HG03520 (cell line): ENCODE measurements around the gene IQCM.

Experiments
- ATAC-seq: cut with Tn5 transposase; IDR thresholded peaks from one replicate; pipeline ENCODE4 v1.9.1; 2021; ENCODE audit warnings: mild to moderate bottlenecking, moderate library complexity; ENCODE audit not compliant: unreplicated experiment

IQCM gene

GRCh38 chr4:149713031-149713430, 102.6 kb downstream of the IQCM start:
- ATAC-seq = no peak

GRCh38 chr4:149711593-149712365, 103.9 kb downstream of the IQCM start:
- no peak for ATAC-seq

- no peak for ATAC-seq
Observed at GRCh38 chr4:149709640-149710039, 106.0 kb downstream of the IQCM start.

- no peak for ATAC-seq
Observed at GRCh38 chr4:149708513-149709130, 107.0 kb downstream of the IQCM start.

- ATAC-seq = no peak
Observed at GRCh38 chr4:149707862-149708261, 107.8 kb downstream of the IQCM start.

GRCh38 chr4:149706942-149707341, 108.7 kb downstream of the IQCM start:
- ATAC-seq = no peak

GRCh38 chr4:149702414-149703293, 113.0 kb downstream of the IQCM start:
- ATAC-seq = peak; percentile 62

- no peak for ATAC-seq
Observed at GRCh38 chr4:149701435-149702156, 114.0 kb downstream of the IQCM start.

GRCh38 chr4:149700272-149700671, 115.4 kb downstream of the IQCM start:
- no peak for ATAC-seq

- ATAC-seq = no peak
Observed at GRCh38 chr4:149699642-149700041, 116.0 kb downstream of the IQCM start.

GRCh38 chr4:149690726-149691125, 124.9 kb downstream of the IQCM start:
- ATAC-seq = no peak

- no peak for ATAC-seq
Observed at GRCh38 chr4:149684516-149684915, 131.1 kb downstream of the IQCM start.

GRCh38 chr4:149676076-149676475, 139.6 kb downstream of the IQCM start:
- ATAC-seq = peak; percentile 97

GRCh38 chr4:149645790-149646189, 169.9 kb downstream of the IQCM start:
- ATAC-seq = no peak

GRCh38 chr4:149638073-149638472, 177.6 kb downstream of the IQCM start:
- no peak for ATAC-seq

GRCh38 chr4:149634368-149634767, 181.3 kb downstream of the IQCM start:
- ATAC-seq = no peak

GRCh38 chr4:149631629-149632028, 184.0 kb downstream of the IQCM start:
- no peak for ATAC-seq

GRCh38 chr4:149630064-149630463, 185.6 kb downstream of the IQCM start:
- ATAC-seq = no peak

- ATAC-seq = no peak
Observed at GRCh38 chr4:149605601-149606378, 209.9 kb downstream of the IQCM start.

- no peak for ATAC-seq
Observed at GRCh38 chr4:149604827-149605226, 210.8 kb downstream of the IQCM start.
